IPS DF 4.7 (cell line): ENCODE results near the gene FGFR2.

Source experiments
- DNase-seq: peaks from one replicate; pipeline ENCODE4 v3.0.0-alpha.2; 2013; ENCODE audit warnings: low spot score; ENCODE audit errors: extremely low read depth

Gene FGFR2

GRCh38 chr10:121457729-121458128, 140.5 kb downstream of the FGFR2 start:
- DNase-seq, result no peak

- no peak for DNase-seq
Measured at GRCh38 chr10:121455377-121455776, 142.9 kb downstream of the FGFR2 start.

- DNase-seq, result no peak
Measured at GRCh38 chr10:121454781-121455180, 143.5 kb downstream of the FGFR2 start.

- no peak for DNase-seq
Measured at GRCh38 chr10:121453160-121453559, 145.1 kb downstream of the FGFR2 start.

GRCh38 chr10:121452581-121452980, 145.7 kb downstream of the FGFR2 start:
- DNase-seq, result no peak

GRCh38 chr10:121450247-121450646, 148.0 kb downstream of the FGFR2 start:
- DNase-seq, result no peak

GRCh38 chr10:121449482-121449924, 148.7 kb downstream of the FGFR2 start:
- DNase-seq, result no peak

GRCh38 chr10:121448766-121449421, 149.3 kb downstream of the FGFR2 start:
- DNase-seq, result no peak

GRCh38 chr10:121444520-121445165, 153.6 kb downstream of the FGFR2 start:
- no peak for DNase-seq

- no peak for DNase-seq
Measured at GRCh38 chr10:121442086-121442935, 155.9 kb downstream of the FGFR2 start.

- no peak for DNase-seq
Measured at GRCh38 chr10:121440461-121440860, 157.8 kb downstream of the FGFR2 start.

- no peak for DNase-seq
Measured at GRCh38 chr10:121438333-121438732, 159.9 kb downstream of the FGFR2 start.

GRCh38 chr10:121437596-121437995, 160.6 kb downstream of the FGFR2 start:
- no peak for DNase-seq

GRCh38 chr10:121436630-121437341, 161.5 kb downstream of the FGFR2 start:
- no peak for DNase-seq

GRCh38 chr10:121436281-121436629, 162.0 kb downstream of the FGFR2 start:
- DNase-seq, result no peak

- DNase-seq, result no peak
Measured at GRCh38 chr10:121435099-121435875, 163.0 kb downstream of the FGFR2 start.

GRCh38 chr10:121433965-121434364, 164.3 kb downstream of the FGFR2 start:
- no peak for DNase-seq

GRCh38 chr10:121428867-121429266, 169.4 kb downstream of the FGFR2 start:
- no peak for DNase-seq
